Loucy (cell line): ENCODE measurements around the gene CLEC2L.

Experiments
- H2AFZ ChIP-seq: fragments of 200-600 bp; sonication (generic); 2 replicates; pipeline ENCODE4 v1.6.0; 2016; ENCODE audit warnings: antibody characterized with exemption, mild to moderate bottlenecking, low read length, moderate library complexity
- H3F3A ChIP-seq: fragments of 200-600 bp; 2 replicates; pipeline ENCODE4 v1.6.0; 2016; ENCODE audit warnings: antibody characterized with exemption, low read depth, mild to moderate bottlenecking
- H3K27me3 ChIP-seq: fragments of 200-600 bp; sonication (generic); 2 replicates; pipeline ENCODE4 v1.6.1; 2014; ENCODE audit warnings: low read length, mild to moderate bottlenecking; ENCODE audit not compliant: insufficient read depth, poor library complexity, severe bottlenecking
- H3K36me3 ChIP-seq: fragments of 200-600 bp; sonication (generic); 2 replicates; pipeline ENCODE4 v1.6.1; 2016; ENCODE audit warnings: low read length; ENCODE audit not compliant: insufficient read depth
- H3K4me1 ChIP-seq: fragments of 200-600 bp; sonication (generic); 2 replicates; pipeline ENCODE4 v1.5.1; 2014; ENCODE audit warnings: low read length, mild to moderate bottlenecking; ENCODE audit not compliant: insufficient read depth, poor library complexity, severe bottlenecking
- H3K4me2 ChIP-seq: fragments of 200-600 bp; sonication (generic); 2 replicates; pipeline ENCODE4 v1.6.0; 2014; ENCODE audit warnings: antibody characterized with exemption, low read length, low read depth, mild to moderate bottlenecking; ENCODE audit not compliant: poor library complexity, severe bottlenecking
- H3K4me3 ChIP-seq: fragments of 200-600 bp; sonication (generic); 2 replicates; pipeline ENCODE4 v1.5.1; 2014; ENCODE audit warnings: low read length, mild to moderate bottlenecking, mixed read lengths; ENCODE audit not compliant: poor library complexity, severe bottlenecking
- H3K79me2 ChIP-seq: fragments of 200-600 bp; sonication (generic); 2 replicates; pipeline ENCODE4 v1.6.1; 2014; ENCODE audit warnings: low read length; ENCODE audit not compliant: insufficient read depth
- H3K9ac ChIP-seq: fragments of 200-600 bp; sonication (generic); 2 replicates; pipeline ENCODE4 v1.6.0; 2014; ENCODE audit warnings: mild to moderate bottlenecking, low read depth, low read length, moderate library complexity; ENCODE audit not compliant: poor library complexity, severe bottlenecking
- H3K9me2 ChIP-seq: fragments of 200-600 bp; sonication (generic); replicated peaks from 2 replicates; pipeline ENCODE4 v1.6.1; 2016; ENCODE audit warnings: low read depth, low read length, mixed read lengths
- H3K9me3 ChIP-seq: fragments of 200-600 bp; sonication (generic); 2 replicates; pipeline ENCODE4 v1.6.1; 2014; ENCODE audit warnings: mild to moderate bottlenecking, antibody characterized with exemption, low read length, low read depth; ENCODE audit not compliant: insufficient read depth
- H4K20me1 ChIP-seq: fragments of 200-600 bp; sonication (generic); 2 replicates; pipeline ENCODE4 v1.6.0; 2014; ENCODE audit warnings: antibody characterized with exemption, low read length, mild to moderate bottlenecking; ENCODE audit not compliant: insufficient read depth, poor library complexity, severe bottlenecking
- CTCF ChIP-seq: fragments of 200-600 bp; sonication (generic); conservative IDR thresholded peaks from 2 replicates; pipeline ENCODE4 v1.5.1; 2014; ENCODE audit warnings: mild to moderate bottlenecking, antibody characterized with exemption, low read length
- EZH2phosphoT487 ChIP-seq: fragments of 200-600 bp; IDR thresholded peaks from 2 replicates; pipeline ENCODE4 v1.6.1; 2018; ENCODE audit warnings: antibody characterized with exemption, mild to moderate bottlenecking, moderate library complexity, borderline replicate concordance

The CLEC2L gene

GRCh38 chr7:139557857-139558581, 34.5 kb downstream of the CLEC2L start:
- peak; percentile 31 for TF ChIP-seq CTCF
- TF ChIP-seq EZH2phosphoT487, result no peak
- H3K4me1 ChIP-seq, result no peaks in the 10 kb centered on the region
- H3K9me3 ChIP-seq, result no peaks in the 10 kb centered on the region
- no peaks in the 10 kb centered on the region for H4K20me1 ChIP-seq
- no peak overlapping the region for H3K9ac ChIP-seq
- no peaks in the 10 kb centered on the region for H3K79me2 ChIP-seq
- no peak overlapping the region for H3K4me2 ChIP-seq
- no peaks in the 10 kb centered on the region for H3K36me3 ChIP-seq
- no peaks in the 10 kb centered on the region for H3K9me2 ChIP-seq
- H2AFZ ChIP-seq, result peak overlapping the region; percentile 31; the same call in 1 of the 2 replicates
- H3K4me3 ChIP-seq, result no peak overlapping the region
- H3K27me3 ChIP-seq, result no peaks in the 10 kb centered on the region
- H3F3A ChIP-seq, result no peaks in the 10 kb centered on the region

GRCh38 chr7:139559364-139560105, 36.0 kb downstream of the CLEC2L start:
- Histone ChIP-seq H3K36me3 (no peaks in the 10 kb centered on the region), H3K9me3 (no peaks in the 10 kb centered on the region), H3K4me3 (no peak overlapping the region), H3F3A (no peaks in the 10 kb centered on the region), H3K9ac (no peak overlapping the region), H3K4me2 (no peak overlapping the region), H3K79me2 (no peaks in the 10 kb centered on the region), H3K9me2 (no peaks in the 10 kb centered on the region), H2AFZ (no peak overlapping the region), H3K4me1 (no peaks in the 10 kb centered on the region), H3K27me3 (no peaks in the 10 kb centered on the region), H4K20me1 (no peaks in the 10 kb centered on the region)
- TF ChIP-seq CTCF (no peak), EZH2phosphoT487 (no peak)

- TF ChIP-seq EZH2phosphoT487, result no peak
- no peak for TF ChIP-seq CTCF
- Histone ChIP-seq H4K20me1 (no peaks in the 10 kb centered on the region), H3K27me3 (no peaks in the 10 kb centered on the region), H3K4me3 (no peak overlapping the region), H3K36me3 (no peaks in the 10 kb centered on the region), H3F3A (no peaks in the 10 kb centered on the region), H3K4me1 (no peaks in the 10 kb centered on the region), H3K79me2 (no peaks in the 10 kb centered on the region), H2AFZ (no peak overlapping the region), H3K9me3 (no peaks in the 10 kb centered on the region), H3K9ac (no peak overlapping the region), H3K4me2 (no peak overlapping the region), H3K9me2 (no peaks in the 10 kb centered on the region)
Observed at GRCh38 chr7:139560199-139560598, 36.7 kb downstream of the CLEC2L start.
